Gastroesophageal sphincter (tissue), 3 donors: ENCODE measurements around the gene TMA7.

Experiments
- EP300 ChIP-seq: sonication (generic); formaldehyde crosslinking; IDR thresholded peaks from one replicate; pipeline ENCODE4 v1.6.1; 2017; ENCODE audit warnings: antibody characterized with exemption, mild to moderate bottlenecking
- POLR2A ChIP-seq, 2 donors: fragments of 450-650 bp; IDR thresholded peaks; one replicate each; pipeline ENCODE4 v1.6.1; 2017; ENCODE audit warnings: antibody characterized with exemption in 2 of 2, mild to moderate bottlenecking in 2 of 2, moderate library complexity in 1 of 2
- POLR2AphosphoS5 ChIP-seq: sonication (generic); formaldehyde crosslinking; IDR thresholded peaks from one replicate; pipeline ENCODE4 v1.6.1; 2017; ENCODE audit warnings: antibody characterized with exemption
- TF ChIP-seq, protein P1 (sequence below), 4 experiments: fragments of 200-600 bp in 2 of 4; fragments of 450-650 bp in 2 of 4; sonication (generic) in 1 of 4; IDR thresholded peaks; one replicate each; pipeline ENCODE4 v1.5.1; 2017 to 2019; ENCODE audit warnings: antibody characterized with exemption in 4 of 4, mild to moderate bottlenecking in 2 of 4, moderate library complexity in 2 of 4

DNA sequence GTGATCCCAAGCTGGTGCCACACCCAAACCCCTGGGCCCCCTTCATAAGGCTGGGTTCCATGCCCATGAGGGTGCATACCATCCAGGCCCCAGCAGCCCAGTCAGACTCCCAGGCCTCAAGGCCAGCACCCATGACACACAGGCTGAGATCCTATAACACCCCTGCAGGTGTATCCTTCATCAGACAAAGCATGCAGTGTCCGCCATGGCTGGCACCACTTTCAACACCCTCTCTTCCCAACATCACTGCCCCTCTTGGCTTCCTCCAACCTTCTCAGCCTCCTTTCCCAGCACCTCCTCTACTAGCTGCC lies 3.6 kb upstream of the TMA7 start:
- TF ChIP-seq, protein P1, sequence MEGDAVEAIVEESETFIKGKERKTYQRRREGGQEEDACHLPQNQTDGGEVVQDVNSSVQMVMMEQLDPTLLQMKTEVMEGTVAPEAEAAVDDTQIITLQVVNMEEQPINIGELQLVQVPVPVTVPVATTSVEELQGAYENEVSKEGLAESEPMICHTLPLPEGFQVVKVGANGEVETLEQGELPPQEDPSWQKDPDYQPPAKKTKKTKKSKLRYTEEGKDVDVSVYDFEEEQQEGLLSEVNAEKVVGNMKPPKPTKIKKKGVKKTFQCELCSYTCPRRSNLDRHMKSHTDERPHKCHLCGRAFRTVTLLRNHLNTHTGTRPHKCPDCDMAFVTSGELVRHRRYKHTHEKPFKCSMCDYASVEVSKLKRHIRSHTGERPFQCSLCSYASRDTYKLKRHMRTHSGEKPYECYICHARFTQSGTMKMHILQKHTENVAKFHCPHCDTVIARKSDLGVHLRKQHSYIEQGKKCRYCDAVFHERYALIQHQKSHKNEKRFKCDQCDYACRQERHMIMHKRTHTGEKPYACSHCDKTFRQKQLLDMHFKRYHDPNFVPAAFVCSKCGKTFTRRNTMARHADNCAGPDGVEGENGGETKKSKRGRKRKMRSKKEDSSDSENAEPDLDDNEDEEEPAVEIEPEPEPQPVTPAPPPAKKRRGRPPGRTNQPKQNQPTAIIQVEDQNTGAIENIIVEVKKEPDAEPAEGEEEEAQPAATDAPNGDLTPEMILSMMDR (IDR thresholded peaks at IDR 0.05) = no peak
- TF ChIP-seq EP300 = no peak
- no peak for TF ChIP-seq POLR2A (IDR thresholded peaks at IDR 0.05)
- TF ChIP-seq POLR2AphosphoS5 = no peak
